ENCODE data around the gene DEUP1.
"Not testable (repeated sequence)": the region's sequence is repeated elsewhere in the genome, so short reads cannot be mapped to it uniquely, and the experiment has no call there.

Gene DEUP1

GRCh38 chr11:93330446-93330984 lies at the start of gene DEUP1:
TSS of gene DEUP1 (plus strand) at chr11:93330742. CDS start at chr11:93332260, 1,518 bp downstream.
- no peak for DNase-seq (ENCODE audit: low read depth)

- DNase-seq (ENCODE audit: low read depth), result no peak
Measured at GRCh38 chr11:93285430-93285829, 45.1 kb upstream of the DEUP1 start.

GRCh38 chr11:93287434-93287833 lies 43.1 kb upstream of the DEUP1 start:
- DNase-seq (ENCODE audit: low read depth), result no peak

- no peak for DNase-seq (ENCODE audit: low read depth)
Measured at GRCh38 chr11:93288079-93288478, 42.5 kb upstream of the DEUP1 start.

GRCh38 chr11:93288767-93289166 lies 41.8 kb upstream of the DEUP1 start:
- DNase-seq (ENCODE audit: low read depth), result no peak

- DNase-seq (ENCODE audit: low read depth), result no peak
Measured at GRCh38 chr11:93289782-93290463, 40.6 kb upstream of the DEUP1 start.

GRCh38 chr11:93291110-93291509 lies 39.4 kb upstream of the DEUP1 start:
- DNase-seq (ENCODE audit: low read depth), result no peak

GRCh38 chr11:93291898-93292297 lies 38.6 kb upstream of the DEUP1 start:
- no peak for DNase-seq (ENCODE audit: low read depth)

GRCh38 chr11:93295921-93296575 lies 34.5 kb upstream of the DEUP1 start:
- DNase-seq (ENCODE audit: low read depth), result no peak

GRCh38 chr11:93303689-93304088 lies 26.9 kb upstream of the DEUP1 start:
- no peak for DNase-seq (ENCODE audit: low read depth)

GRCh38 chr11:93314399-93314798 lies 16.1 kb upstream of the DEUP1 start:
- DNase-seq (ENCODE audit: low read depth), result not testable (repeated sequence)

- no peak for DNase-seq (ENCODE audit: low read depth)
Measured at GRCh38 chr11:93319224-93319839, 11.2 kb upstream of the DEUP1 start.

GRCh38 chr11:93320230-93320629 lies 10.3 kb upstream of the DEUP1 start:
- no peak for DNase-seq (ENCODE audit: low read depth)

GRCh38 chr11:93322207-93322606 lies 8.3 kb upstream of the DEUP1 start:
- no peak for DNase-seq (ENCODE audit: low read depth)

GRCh38 chr11:93323747-93324146 lies 6.8 kb upstream of the DEUP1 start:
- no peak for DNase-seq (ENCODE audit: low read depth)

GRCh38 chr11:93324500-93324899 lies 6.0 kb upstream of the DEUP1 start:
- no peak for DNase-seq (ENCODE audit: low read depth)

- no peak for DNase-seq (ENCODE audit: low read depth)
Measured at GRCh38 chr11:93326681-93327080, 3.9 kb upstream of the DEUP1 start.

GRCh38 chr11:93329936-93330445 lies 551 bp upstream of the DEUP1 start:
- no peak for DNase-seq (ENCODE audit: low read depth)

- DNase-seq (ENCODE audit: low read depth), result no peak
Measured at GRCh38 chr11:93340223-93340622, 9.7 kb downstream of the DEUP1 start.

GRCh38 chr11:93344855-93345333 lies 14.4 kb downstream of the DEUP1 start:
- no peak for DNase-seq (ENCODE audit: low read depth)

GRCh38 chr11:93348930-93349329 lies 18.4 kb downstream of the DEUP1 start:
- no peak for DNase-seq (ENCODE audit: low read depth)

GRCh38 chr11:93350835-93351234 lies 20.3 kb downstream of the DEUP1 start:
- no peak for DNase-seq (ENCODE audit: low read depth)

- DNase-seq (ENCODE audit: low read depth), result no peak
Measured at GRCh38 chr11:93359396-93359795, 28.9 kb downstream of the DEUP1 start.

All from activated T-cell treated with anti-CD3 and anti-CD28 coated beads for 24 hours (primary cell).